ACC112 (cell line): ENCODE data around the gene BOD1L2.

ENCODE experiments used
- H2AFZ ChIP-seq: fragments of 200-600 bp; sonication (generic); one replicate; pipeline ENCODE4 v1.6.0; 2017; ENCODE audit warnings: antibody characterized with exemption, low read length; ENCODE audit not compliant: unreplicated experiment
- H3K27ac ChIP-seq: fragments of 200-600 bp; sonication (generic); 2 replicates; pipeline ENCODE4 v1.5.1; 2014; ENCODE audit warnings: low read depth, mild to moderate bottlenecking, antibody characterized with exemption, low read length, moderate library complexity
- H3K27me3 ChIP-seq: fragments of 200-600 bp; sonication (generic); 2 replicates; pipeline ENCODE4 v1.6.1; 2014; ENCODE audit warnings: mild to moderate bottlenecking, antibody characterized with exemption, low read length, moderate library complexity, mixed read lengths; ENCODE audit not compliant: insufficient read depth
- H3K36me3 ChIP-seq: fragments of 200-600 bp; sonication (generic); 2 replicates; pipeline ENCODE4 v1.6.1; 2016; ENCODE audit warnings: mild to moderate bottlenecking, antibody characterized with exemption, low read length, moderate library complexity, mixed read lengths; ENCODE audit not compliant: insufficient read depth
- H3K4me1 ChIP-seq: fragments of 200-600 bp; sonication (generic); one replicate; pipeline ENCODE4 v1.6.1; 2016; ENCODE audit warnings: low read length, mixed read lengths; ENCODE audit not compliant: insufficient read depth, unreplicated experiment, control insufficient read depth
- H3K4me3 ChIP-seq: fragments of 200-600 bp; sonication (generic); 2 replicates; pipeline ENCODE4 v1.5.1; 2014; ENCODE audit warnings: mild to moderate bottlenecking, low read depth, low read length
- H3K79me2 ChIP-seq: fragments of 200-600 bp; sonication (generic); one replicate; pipeline ENCODE4 v1.6.0; 2016; ENCODE audit warnings: low read length; ENCODE audit not compliant: control insufficient read depth, unreplicated experiment, insufficient read depth

BOD1L2 gene

DNA sequence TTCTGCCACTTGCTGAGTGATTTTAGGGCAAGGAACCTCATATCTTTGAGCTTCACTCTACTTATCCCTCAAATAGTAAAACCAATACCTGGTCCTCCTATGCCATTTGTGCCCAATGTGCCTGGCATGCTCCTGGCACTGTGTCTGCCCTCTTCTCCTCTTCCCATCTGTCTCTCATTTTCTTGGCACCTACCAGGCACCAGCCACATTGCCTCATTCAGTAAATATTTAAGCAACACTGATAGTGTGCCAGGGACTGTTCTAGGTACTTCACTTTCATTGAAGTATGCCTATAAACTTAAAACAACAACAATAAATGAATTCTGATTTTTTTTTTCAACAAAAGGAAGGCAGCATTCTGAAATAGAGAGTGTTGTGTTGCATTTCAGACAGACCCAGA, 15.1 kb upstream of the BOD1L2 start:
- H2AFZ ChIP-seq, result no peak overlapping the region

DNA sequence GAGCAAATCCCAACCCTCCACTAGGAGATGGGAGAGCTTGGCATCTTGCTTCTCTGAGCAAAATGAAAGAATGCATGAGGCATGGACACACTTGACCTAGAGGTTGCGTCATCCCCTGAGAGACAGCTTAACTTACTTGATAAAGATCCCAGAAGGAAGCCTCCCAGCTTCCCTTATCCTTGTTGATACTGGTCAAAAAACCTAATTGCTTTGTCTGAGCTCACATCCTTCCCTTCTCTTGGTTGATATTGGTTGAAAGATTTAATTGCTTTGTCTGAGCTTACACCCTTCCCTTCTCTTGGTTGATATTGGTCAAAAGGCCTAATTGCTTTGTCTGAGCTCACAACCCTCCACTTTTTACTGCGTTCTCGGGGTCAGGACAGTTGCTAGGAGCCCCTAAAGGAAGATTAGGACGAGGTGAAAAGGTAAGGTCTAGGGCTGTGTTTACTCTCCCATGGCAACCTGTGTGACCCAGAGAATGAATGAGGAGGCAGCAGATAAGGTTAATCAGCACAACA, 12.2 kb upstream of the BOD1L2 start:
- H3K4me1 ChIP-seq, result no peaks in the 10 kb centered on the region
- no peak overlapping the region for H3K27ac ChIP-seq
- no peaks in the 10 kb centered on the region for H3K36me3 ChIP-seq
- no peak overlapping the region for H3K4me3 ChIP-seq
- no peaks in the 10 kb centered on the region for H3K27me3 ChIP-seq
- no peaks in the 10 kb centered on the region for H3K79me2 ChIP-seq
- H2AFZ ChIP-seq, result no peak overlapping the region

More for the DNA sequence above, 15.1 kb upstream of the BOD1L2 start:
- peaks cover 4% of the 10 kb centered on the region; the same call in 1 of the 2 replicates for H3K27me3 ChIP-seq
- no peaks in the 10 kb centered on the region for H3K79me2 ChIP-seq
- no peak overlapping the region for H3K4me3 ChIP-seq
- H3K27ac ChIP-seq, result no peak overlapping the region
- H3K36me3 ChIP-seq, result no peaks in the 10 kb centered on the region
- H3K4me1 ChIP-seq, result no peaks in the 10 kb centered on the region

DNA sequence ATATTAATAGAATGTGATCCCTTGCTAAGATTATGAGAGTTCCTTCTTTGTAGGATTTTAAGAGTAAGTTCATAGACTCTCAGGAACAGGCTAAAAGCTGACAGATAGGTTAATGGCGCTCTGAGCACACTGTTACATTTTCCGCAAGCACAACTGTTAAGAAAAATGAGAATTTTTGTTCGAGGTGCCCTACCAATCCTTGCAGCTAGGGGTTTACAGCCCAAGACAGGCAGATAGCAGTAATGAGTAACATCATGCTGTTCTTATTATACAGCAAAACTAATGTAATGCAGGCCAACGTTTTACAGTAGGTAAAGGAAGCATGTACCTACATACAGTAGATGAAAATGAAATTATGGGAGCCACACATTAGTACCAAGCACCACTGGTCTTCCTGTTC, 11.2 kb upstream of the BOD1L2 start:
- Histone ChIP-seq H2AFZ (no peak overlapping the region), H3K4me1 (no peaks in the 10 kb centered on the region), H3K79me2 (no peaks in the 10 kb centered on the region), H3K36me3 (no peaks in the 10 kb centered on the region), H3K27me3 (no peaks in the 10 kb centered on the region), H3K4me3 (no peak overlapping the region), H3K27ac (no peak overlapping the region)

DNA sequence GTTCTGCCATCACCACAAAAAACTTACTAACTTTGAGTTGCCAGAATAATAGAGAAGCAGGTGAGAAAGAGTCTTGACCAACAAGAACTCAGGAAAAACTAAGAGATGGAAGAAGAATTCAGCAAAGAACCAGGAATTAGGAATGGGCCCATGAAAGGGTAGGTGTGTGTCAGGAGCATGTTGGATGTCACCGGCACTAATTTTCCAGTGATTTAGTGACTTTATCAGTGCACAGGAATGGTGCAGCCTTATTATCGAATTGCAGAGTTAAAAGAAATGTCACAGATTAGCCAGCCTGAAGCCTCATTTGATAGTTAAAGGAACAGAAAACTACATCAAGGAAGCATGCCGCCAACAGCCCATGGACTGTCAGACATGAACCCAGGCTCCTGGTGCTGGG, 9.0 kb upstream of the BOD1L2 start:
- Histone ChIP-seq H2AFZ (no peak overlapping the region), H3K27me3 (no peaks in the 10 kb centered on the region), H3K36me3 (no peaks in the 10 kb centered on the region), H3K4me1 (no peaks in the 10 kb centered on the region), H3K79me2 (no peaks in the 10 kb centered on the region), H3K4me3 (no peak overlapping the region), H3K27ac (no peak overlapping the region)

DNA sequence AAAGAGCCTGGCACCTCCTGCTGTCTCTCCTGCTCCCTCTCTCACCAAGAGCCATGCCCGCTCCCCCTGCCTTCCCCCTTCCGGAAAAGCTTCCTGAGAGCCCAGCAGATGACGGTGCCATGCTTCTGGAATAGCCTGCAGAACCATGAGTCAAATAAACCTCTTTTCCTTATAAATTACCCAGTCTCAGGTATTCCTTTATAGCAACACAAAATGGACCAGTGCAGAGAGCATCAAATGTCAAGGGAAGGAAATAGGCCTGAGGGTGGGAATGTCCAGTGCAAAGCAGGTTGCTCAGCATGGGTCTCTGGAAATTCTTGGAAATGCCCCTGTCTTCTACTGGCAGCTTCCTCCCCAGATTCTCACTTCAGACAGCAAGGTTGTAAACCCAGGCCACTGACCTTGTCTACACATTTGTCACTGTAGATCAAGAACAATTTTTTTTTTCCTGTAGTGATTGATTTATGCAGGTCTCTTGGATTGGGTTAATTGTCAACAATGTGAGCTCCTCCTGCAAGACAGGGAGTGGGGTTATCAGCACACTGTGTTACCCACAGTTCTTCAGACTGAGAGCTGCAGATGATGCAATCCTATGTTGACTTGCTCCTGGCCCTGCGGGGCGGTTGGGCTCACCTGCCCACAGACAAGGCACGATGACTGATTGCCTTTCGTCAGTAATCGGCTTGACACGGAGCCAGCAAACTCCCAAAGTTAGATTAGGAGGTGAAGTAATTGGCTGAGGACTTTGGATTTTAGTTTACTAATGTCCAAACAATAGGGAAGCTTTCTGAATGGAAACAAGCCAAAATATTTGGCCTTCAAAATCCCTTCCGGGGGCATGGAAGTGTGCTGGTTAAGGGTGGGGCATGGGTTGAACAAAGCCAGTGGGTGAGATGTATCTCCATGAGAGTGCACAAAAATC, 5.4 kb upstream of the BOD1L2 start:
- H3K36me3 ChIP-seq, result no peaks in the 10 kb centered on the region
- no peak overlapping the region for H2AFZ ChIP-seq
- no peak overlapping the region for H3K27ac ChIP-seq
- no peaks in the 10 kb centered on the region for H3K27me3 ChIP-seq
- no peaks in the 10 kb centered on the region for H3K4me1 ChIP-seq
- H3K79me2 ChIP-seq, result no peaks in the 10 kb centered on the region
- no peak overlapping the region for H3K4me3 ChIP-seq

DNA sequence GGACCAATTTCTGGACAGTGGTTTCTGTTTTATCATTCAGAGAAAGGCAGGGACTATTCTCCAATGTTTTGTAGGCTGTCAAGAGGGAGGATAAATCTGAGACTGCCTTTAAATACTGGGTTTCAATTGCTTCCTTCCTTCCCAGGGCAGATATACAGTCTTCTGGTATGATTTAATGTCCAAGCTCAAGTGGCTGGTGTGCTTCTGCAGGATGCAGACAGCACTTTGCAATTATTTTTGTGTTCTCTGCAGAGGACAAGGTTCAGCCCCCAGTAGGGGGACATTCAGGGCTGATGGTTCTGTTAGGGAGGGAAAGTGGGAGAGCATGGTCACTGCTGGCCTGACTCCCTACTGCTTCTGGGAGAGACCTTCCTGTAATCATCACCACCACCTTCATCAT, 4.6 kb upstream of the BOD1L2 start:
- H3K4me3 ChIP-seq, result no peak overlapping the region
- no peaks in the 10 kb centered on the region for H3K4me1 ChIP-seq
- no peaks in the 10 kb centered on the region for H3K36me3 ChIP-seq
- H3K27me3 ChIP-seq, result no peaks in the 10 kb centered on the region
- no peak overlapping the region for H2AFZ ChIP-seq
- no peak overlapping the region for H3K27ac ChIP-seq
- H3K79me2 ChIP-seq, result no peaks in the 10 kb centered on the region

DNA sequence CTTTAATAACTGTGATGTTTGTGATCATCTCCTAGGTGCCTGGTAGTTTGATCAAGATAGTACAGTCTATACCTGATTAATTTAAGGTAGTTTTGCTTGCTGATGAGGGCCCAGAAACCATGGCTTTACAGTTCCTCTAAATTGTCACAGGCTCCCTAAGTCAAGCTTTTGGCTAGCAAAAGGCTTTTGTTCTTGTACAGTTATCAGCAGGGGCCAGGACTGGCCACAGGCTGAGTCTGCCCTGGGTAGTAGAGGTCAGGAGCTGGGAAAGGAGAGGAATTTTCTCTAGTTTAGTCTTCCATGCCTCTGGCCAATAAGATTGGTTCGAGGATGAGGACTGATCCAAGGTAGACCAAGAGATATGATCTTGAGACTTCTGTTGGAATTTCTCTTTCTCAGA, 3.6 kb upstream of the BOD1L2 start:
- Histone ChIP-seq H3K79me2 (no peaks in the 10 kb centered on the region), H2AFZ (no peak overlapping the region), H3K4me1 (no peaks in the 10 kb centered on the region), H3K27me3 (no peaks in the 10 kb centered on the region), H3K4me3 (no peak overlapping the region), H3K36me3 (no peaks in the 10 kb centered on the region), H3K27ac (no peak overlapping the region)

DNA sequence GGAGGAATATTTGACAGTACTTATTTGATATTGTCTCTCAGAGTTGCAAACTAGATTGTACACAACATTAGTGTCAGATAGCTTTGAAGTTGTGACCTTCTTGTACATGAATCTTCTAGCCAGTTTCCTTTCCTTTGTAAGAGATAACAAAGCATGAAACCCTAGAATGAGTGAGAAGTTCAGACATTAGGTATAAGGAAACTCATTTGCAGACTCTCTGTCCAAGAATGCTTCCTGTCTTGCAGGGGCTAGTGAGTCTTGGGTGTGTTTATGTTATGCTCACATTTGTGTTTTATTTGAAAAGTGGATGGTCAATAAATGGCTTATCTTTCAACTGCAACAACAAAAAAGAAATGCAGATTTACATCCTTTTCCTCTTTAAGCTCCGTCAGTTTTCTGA, 1.4 kb downstream of the BOD1L2 start:
- H3K36me3 ChIP-seq, result no peaks in the 10 kb centered on the region
- H3K4me1 ChIP-seq, result no peaks in the 10 kb centered on the region
- H2AFZ ChIP-seq, result no peak overlapping the region
- no peak overlapping the region for H3K27ac ChIP-seq
- H3K27me3 ChIP-seq, result no peaks in the 10 kb centered on the region; the same call in 1 of the 2 replicates
- no peak overlapping the region for H3K4me3 ChIP-seq
- no peaks in the 10 kb centered on the region for H3K79me2 ChIP-seq

DNA sequence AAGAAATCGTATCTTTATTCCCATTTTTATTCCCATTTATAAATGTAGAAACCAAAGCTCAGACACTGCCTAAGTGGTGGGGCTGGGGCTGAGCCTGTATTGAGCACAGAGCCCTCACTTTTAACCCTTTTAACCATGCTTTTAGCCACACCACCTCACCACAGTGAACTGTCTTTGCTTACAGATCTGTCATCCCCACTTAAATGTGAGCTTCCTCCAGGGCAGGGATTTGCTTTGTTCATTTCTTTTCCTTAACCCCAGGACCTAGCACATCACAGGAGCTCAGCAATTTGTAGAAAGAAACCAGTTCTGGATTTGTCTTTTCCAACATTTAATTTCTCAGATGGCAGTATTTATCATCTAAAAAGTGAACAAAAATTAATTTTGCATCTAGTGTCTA, 2.2 kb downstream of the BOD1L2 start:
- no peaks in the 10 kb centered on the region for H3K79me2 ChIP-seq
- no peak overlapping the region for H2AFZ ChIP-seq
- H3K4me3 ChIP-seq, result no peak overlapping the region
- no peaks in the 10 kb centered on the region; the same call in 1 of the 2 replicates for H3K27me3 ChIP-seq
- H3K36me3 ChIP-seq, result no peaks in the 10 kb centered on the region
- no peaks in the 10 kb centered on the region for H3K4me1 ChIP-seq
- no peak overlapping the region for H3K27ac ChIP-seq

DNA sequence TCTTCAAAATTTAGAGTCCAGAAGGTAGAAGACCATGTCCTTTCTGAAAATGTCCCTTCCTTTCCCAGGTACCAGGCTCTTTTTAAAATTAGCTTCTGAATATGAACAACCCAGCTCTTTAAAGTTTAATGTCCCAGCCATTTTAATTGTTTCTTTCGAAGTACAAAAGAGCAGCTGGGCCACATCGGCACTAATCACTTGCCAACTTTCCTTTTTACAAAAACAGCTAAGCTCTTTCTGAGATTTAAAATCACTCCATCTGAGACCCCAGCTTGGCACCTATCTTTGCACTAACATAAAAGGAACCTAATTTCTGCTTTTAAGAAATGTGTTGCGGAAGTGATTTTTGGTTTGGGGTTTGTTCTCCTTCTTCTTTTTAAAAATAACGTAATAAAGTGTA, 2.6 kb downstream of the BOD1L2 start:
- no peaks in the 10 kb centered on the region; the same call in 1 of the 2 replicates for H3K27me3 ChIP-seq
- H3K79me2 ChIP-seq, result no peaks in the 10 kb centered on the region
- no peaks in the 10 kb centered on the region for H3K36me3 ChIP-seq
- H2AFZ ChIP-seq, result no peak overlapping the region
- no peaks in the 10 kb centered on the region for H3K4me1 ChIP-seq
- no peak overlapping the region for H3K27ac ChIP-seq
- no peak overlapping the region for H3K4me3 ChIP-seq

DNA sequence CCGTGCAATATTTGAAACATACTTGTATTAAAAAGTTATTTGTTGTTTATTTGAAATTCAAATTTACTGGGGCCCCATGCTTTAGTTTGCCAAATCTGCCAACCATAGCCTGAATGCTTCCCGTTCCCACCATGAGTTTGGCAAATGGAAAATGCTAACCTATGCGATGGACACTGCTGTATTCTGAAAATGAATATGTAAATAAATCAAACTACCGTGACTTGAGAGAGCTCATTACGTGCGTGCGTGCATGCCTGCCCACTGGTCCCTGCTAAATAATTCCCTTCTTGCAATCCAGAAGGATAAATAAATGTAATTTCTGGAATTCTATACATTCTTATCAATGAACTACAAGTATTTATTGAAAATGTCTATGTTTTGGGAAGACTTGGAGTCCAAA, 3.2 kb downstream of the BOD1L2 start:
- Histone ChIP-seq H3K4me1 (no peaks in the 10 kb centered on the region), H3K4me3 (no peak overlapping the region), H3K79me2 (no peaks in the 10 kb centered on the region), H3K27me3 (no peaks in the 10 kb centered on the region; the same call in 1 of the 2 replicates), H3K36me3 (no peaks in the 10 kb centered on the region), H3K27ac (no peak overlapping the region), H2AFZ (no peak overlapping the region)
